Measurements from ENCODE around the gene TMEM175.

TMEM175 gene
- 34.1 to 35.9 reads per million in 2 donors for total RNA-seq

- DNase-seq = peak; percentile 93 to 97 (median 95)
These were observed at the start of gene TMEM175, which contains the start of gene GAK for GRCh38 chr4:931960-932712. Gene TMEM175 (plus strand): TSS chr4:932460. CDS start chr4:947740, 15,280 bp downstream. Gene GAK (minus strand): TSS chr4:932316. CDS start chr4:932187, 129 bp downstream.

- DNase-seq = no peak
These were observed 49.6 kb upstream of the TMEM175 start for GRCh38 chr4:882646-883045.

- no peak for DNase-seq
These were observed 48.7 kb upstream of the TMEM175 start for GRCh38 chr4:883377-884095.

GRCh38 chr4:884259-884658, 48.0 kb upstream of the TMEM175 start:
- no peak for DNase-seq

GRCh38 chr4:884896-885295, 47.4 kb upstream of the TMEM175 start:
- no peak for DNase-seq

- no peak for DNase-seq
These were observed 46.9 kb upstream of the TMEM175 start for GRCh38 chr4:885353-885752.

- DNase-seq = no peak
These were observed 46.0 kb upstream of the TMEM175 start for GRCh38 chr4:886244-886643.

- DNase-seq = no peak
These were observed 45.1 kb upstream of the TMEM175 start for GRCh38 chr4:887034-887763.

GRCh38 chr4:888029-888428, 44.2 kb upstream of the TMEM175 start:
- no peak for DNase-seq

GRCh38 chr4:889516-889915, 42.7 kb upstream of the TMEM175 start:
- DNase-seq = no peak

- no peak for DNase-seq
These were observed 42.1 kb upstream of the TMEM175 start for GRCh38 chr4:890036-890695.

GRCh38 chr4:891747-892146, 40.5 kb upstream of the TMEM175 start:
- no peak for DNase-seq

- no peak for DNase-seq
These were observed 39.5 kb upstream of the TMEM175 start for GRCh38 chr4:892780-893179.

- DNase-seq = no peak
These were observed 38.8 kb upstream of the TMEM175 start for GRCh38 chr4:893276-893994.

- no peak for DNase-seq
These were observed 38.1 kb upstream of the TMEM175 start for GRCh38 chr4:893995-894705.

- DNase-seq = no peak
These were observed 36.7 kb upstream of the TMEM175 start for GRCh38 chr4:895596-895995.

- DNase-seq = no peak
These were observed 36.0 kb upstream of the TMEM175 start for GRCh38 chr4:896216-896615.

GRCh38 chr4:896630-897029, 35.6 kb upstream of the TMEM175 start:
- no peak for DNase-seq

- DNase-seq = no peak
These were observed 34.1 kb upstream of the TMEM175 start for GRCh38 chr4:898123-898522.

GRCh38 chr4:898869-899555, 33.2 kb upstream of the TMEM175 start:
- no peak for DNase-seq

GRCh38 chr4:899556-899906, 32.7 kb upstream of the TMEM175 start:
- no peak for DNase-seq

All from T-helper 2 cell (primary cell).